ENCODE data around the gene UPF1.

Gene UPF1

GRCh38 chr19:18831524-18832305 is at the start of gene UPF1:
UPF1 (plus strand) TSS chr19:18831959; CDS start chr19:18832210, 251 bp downstream.
- DNase-seq (ENCODE audit: low read depth), result peak; percentile 96

GRCh38 chr19:18782559-18783225 is 49.1 kb upstream of the UPF1 start:
- no peak for DNase-seq (ENCODE audit: low read depth)

- DNase-seq (ENCODE audit: low read depth), result no peak
Observed at GRCh38 chr19:18783958-18784785, 47.6 kb upstream of the UPF1 start.

GRCh38 chr19:18784786-18785120 is 47.0 kb upstream of the UPF1 start:
- no peak for DNase-seq (ENCODE audit: low read depth)

- peak; percentile 60 for DNase-seq (ENCODE audit: low read depth)
Observed at GRCh38 chr19:18785179-18786124, 46.3 kb upstream of the UPF1 start.

- no peak for DNase-seq (ENCODE audit: low read depth)
Observed at GRCh38 chr19:18788529-18789421, 43.0 kb upstream of the UPF1 start.

- DNase-seq (ENCODE audit: low read depth), result no peak
Observed at GRCh38 chr19:18789422-18789869, 42.3 kb upstream of the UPF1 start.

- no peak for DNase-seq (ENCODE audit: low read depth)
Observed at GRCh38 chr19:18789883-18790565, 41.7 kb upstream of the UPF1 start.

GRCh38 chr19:18790566-18791314 is 41.0 kb upstream of the UPF1 start, which contains the start of gene COMP:
COMP (minus strand) TSS chr19:18791305; CDS start chr19:18791269, 36 bp downstream.
- no peak for DNase-seq (ENCODE audit: low read depth)

- no peak for DNase-seq (ENCODE audit: low read depth)
Observed at GRCh38 chr19:18791315-18791678, 40.5 kb upstream of the UPF1 start.

- DNase-seq (ENCODE audit: low read depth), result no peak
Observed at GRCh38 chr19:18792661-18793060, 39.1 kb upstream of the UPF1 start.

GRCh38 chr19:18793144-18794028 is 38.4 kb upstream of the UPF1 start:
- DNase-seq (ENCODE audit: low read depth), result no peak

GRCh38 chr19:18794029-18794313 is 37.8 kb upstream of the UPF1 start:
- DNase-seq (ENCODE audit: low read depth), result no peak

GRCh38 chr19:18794692-18795091 is 37.1 kb upstream of the UPF1 start:
- DNase-seq (ENCODE audit: low read depth), result no peak

GRCh38 chr19:18795540-18795939 is 36.2 kb upstream of the UPF1 start:
- DNase-seq (ENCODE audit: low read depth), result no peak

- DNase-seq (ENCODE audit: low read depth), result no peak
Observed at GRCh38 chr19:18796239-18796638, 35.5 kb upstream of the UPF1 start.

- no peak for DNase-seq (ENCODE audit: low read depth)
Observed at GRCh38 chr19:18798384-18799352, 33.1 kb upstream of the UPF1 start.

Measured in activated T-cell treated with anti-CD3 and anti-CD28 coated beads for 1 hour (primary cell).